K562 (cell line): ENCODE measurements around the gene CHN1. TPM values are rescaled to one million over a fixed set of nuclear protein-coding genes. Genes with fewer than 3 reads are reported as not detected.

Source experiments
- ATAC-seq: fragments of 200-7000 bp; cut with Tn5 transposase; 3 replicates; pipeline ENCODE4 v1.9.1; 2020; ENCODE audit warnings: moderate library complexity
- BruUV-seq: library from RNA; stranded (reverse); fragments of 400-500 nt; replicated peaks from 2 replicates; lab custom pipeline; 2021; lab: Mats Ljungman, UMichigan
- CTCF ChIA-PET: fragments of 300-600 bp; formaldehyde crosslinking; extraction: SDS; loops from one replicate; lab custom pipeline; 2021; ENCODE audit warnings: low intra/inter-chr PET ratio; lab: Yijun Ruan, JAX
- POLR2A ChIA-PET: fragments of 300-600, 350-650 bp; sonication (Branson Sonifier 250); formaldehyde crosslinking; extraction: SDS; loops from one replicate; lab custom pipeline; 2021; ENCODE audit warnings: antibody characterized with exemption, inconsistent platforms; lab: Yijun Ruan, JAX
- DNase-seq, 4 experiments: peaks; one replicate each; pipeline versions ENCODE4 v3.0.0 to v3.0.0-alpha.2; 2011 to 2018; ENCODE audit warnings: low spot score in 3 of 4, mixed read lengths in 3 of 4; ENCODE audit errors: extremely low read depth in 1 of 4
- FAIRE-seq: peaks from 2 replicates; lab custom pipeline; 2011; peaks lifted over from hg19 to GRCh38; lab: Jason Lieb, UNC
- H2AFZ ChIP-seq: 2 replicates; pipeline ENCODE4 v1.6.0; 2011; ENCODE audit warnings: low read depth, low read length, control low read depth, inconsistent platforms
- H3K27ac ChIP-seq: fragments of 200-600 bp; 3 replicates; pipeline ENCODE4 v1.8.0; 2011; ENCODE audit warnings: low read depth, mild to moderate bottlenecking, control low read depth, inconsistent platforms, low read length, moderate library complexity, mixed read lengths; ENCODE audit errors: extremely low read depth
- H3K27me3 ChIP-seq, 2 experiments: fragments of 300-600 bp in 1 of 2; 2 replicates in 1 of 2; 3 replicates in 1 of 2; pipeline versions ENCODE4 v1.6.0 to v1.8.0; 2011; ENCODE audit warnings: inconsistent platforms in 2 of 2, low read length in 2 of 2, mild to moderate bottlenecking in 1 of 2, mixed read lengths in 1 of 2, moderate library complexity in 1 of 2; ENCODE audit not compliant: control insufficient read depth in 2 of 2, insufficient read depth in 2 of 2
- H3K36me3 ChIP-seq: fragments of 300-600 bp; 3 replicates; pipeline ENCODE4 v1.8.0; 2011; ENCODE audit warnings: mild to moderate bottlenecking, low read length, inconsistent platforms; ENCODE audit not compliant: control insufficient read depth, insufficient read depth
- H3K4me1 ChIP-seq, 2 experiments: fragments of 200-600 bp in 1 of 2; replicated peaks in 1 of 2; 2 replicates in 1 of 2; 3 replicates in 1 of 2; pipeline versions ENCODE4 v1.5.1 to v1.8.0; 2011; ENCODE audit warnings: inconsistent platforms in 2 of 2, low read length in 2 of 2, mild to moderate bottlenecking in 1 of 2, mixed read lengths in 1 of 2, moderate library complexity in 1 of 2; ENCODE audit not compliant: control insufficient read depth in 2 of 2, insufficient read depth in 2 of 2
- H3K4me2 ChIP-seq: 2 replicates; pipeline ENCODE4 v1.6.1; 2011; ENCODE audit warnings: low read length, control low read depth, inconsistent platforms, mixed read lengths; ENCODE audit not compliant: insufficient read depth
- H3K4me3 ChIP-seq: fragments of 200-600 bp; sonication (generic), shearing (Covaris generic); 2 replicates; pipeline ENCODE4 v1.5.1; 2016; ENCODE audit warnings: control low read depth, inconsistent platforms
- H3K79me2 ChIP-seq: fragments of 200-600 bp; 3 replicates; pipeline ENCODE4 v1.8.0; 2011; ENCODE audit warnings: low read length, inconsistent platforms; ENCODE audit not compliant: control insufficient read depth, insufficient read depth
- H3K9ac ChIP-seq, 2 experiments: 2 replicates each; pipeline versions ENCODE4 v1.6.0 to v1.6.1; 2011; ENCODE audit warnings: low read depth in 2 of 2, low read length in 2 of 2, control low read depth in 1 of 2, inconsistent platforms in 1 of 2, mild to moderate bottlenecking in 1 of 2, mixed read lengths in 1 of 2; ENCODE audit not compliant: insufficient read depth in 1 of 2
- H3K9me1 ChIP-seq: one replicate; pipeline ENCODE4 v1.6.0; 2011; ENCODE audit warnings: inconsistent platforms, mild to moderate bottlenecking, low read length, moderate library complexity; ENCODE audit not compliant: control insufficient read depth, insufficient read depth
- H3K9me3 ChIP-seq: replicated peaks from 2 replicates; pipeline ENCODE4 v1.5.1; 2011; ENCODE audit warnings: low read depth, low read length, inconsistent platforms; ENCODE audit not compliant: control insufficient read depth, insufficient read depth
- H4K20me1 ChIP-seq: replicated peaks from 2 replicates; pipeline ENCODE4 v1.6.1; 2011; ENCODE audit warnings: low read length, inconsistent platforms, mixed read lengths; ENCODE audit not compliant: control insufficient read depth, insufficient read depth
- CREBBP ChIP-seq: IDR thresholded peaks from one replicate; pipeline ENCODE4 v1.6.1; 2012; ENCODE audit warnings: low read depth, mild to moderate bottlenecking, control low read depth, inconsistent platforms, low read length
- EGR1 ChIP-seq: fragments of 450-650 bp; conservative IDR thresholded peaks from 2 replicates; pipeline ENCODE4 v1.6.1; 2017; ENCODE audit warnings: mild to moderate bottlenecking
- HDAC8 ChIP-seq: fragments of 450-650 bp; IDR thresholded peaks from 2 replicates; pipeline ENCODE4 v1.6.1; 2016; ENCODE audit warnings: mild to moderate bottlenecking, missing genetic modification characterization, moderate library complexity, missing compliant biosample characterization
- LEF1 ChIP-seq: fragments of 450-650 bp; IDR thresholded peaks from 2 replicates; pipeline ENCODE4 v1.6.1; 2016; ENCODE audit warnings: mild to moderate bottlenecking
- MBD2 ChIP-seq: sonication (generic); IDR thresholded peaks from 2 replicates; pipeline ENCODE4 v1.6.1; 2016; ENCODE audit warnings: low read depth, borderline replicate concordance
- NELFE ChIP-seq: IDR thresholded peaks from 2 replicates; pipeline ENCODE4 v1.6.1; 2011; ENCODE audit warnings: mild to moderate bottlenecking; ENCODE audit not compliant: insufficient read depth, insufficient read length
- XRCC4 ChIP-seq: IDR thresholded peaks from one replicate; pipeline ENCODE4 v1.6.1; 2011; ENCODE audit not compliant: insufficient read depth, insufficient read length; ENCODE audit errors: extremely low read depth
- ZNF134 ChIP-seq: fragments of 250-450 bp; sonication (Bioruptor Pico); conservative IDR thresholded peaks from 2 replicates; pipeline ENCODE4 v1.4.0; 2020
- ZNF140 ChIP-seq: fragments of 250-450 bp; sonication (Bioruptor Pico); IDR thresholded peaks from 2 replicates; pipeline ENCODE4 v1.8.0; 2021; ENCODE audit warnings: moderate library complexity, mild to moderate bottlenecking, inconsistent platforms
- ZNF408 ChIP-seq: fragments of 250-450 bp; sonication (Bioruptor Pico); IDR thresholded peaks from 2 replicates; pipeline ENCODE4 v1.4.0; 2020; ENCODE audit warnings: low read depth, mild to moderate bottlenecking, moderate library complexity
- WGBS: fragments of 100-300 bp; shearing (Covaris generic); methylation state at CpG from one replicate; pipeline ENCODE4 v1.1.6; 2016; ENCODE audit warnings: low coverage, mixed read lengths; ENCODE audit not compliant: insufficient coverage; ENCODE audit errors: missing lambda C conversion rate; 5-methylcytosine and 5-hydroxymethylcytosine counted together
- in situ Hi-C: fragments of 300-500 bp; cut with MboI; formaldehyde crosslinking; loops from 4 replicates; pipeline ENCODE4 v1.15.0; 2018; ENCODE audit warnings: inconsistent platforms, mixed read lengths
- intact Hi-C: fragments of 100-400 bp; cut with micrococcal nuclease; formaldehyde crosslinking; loops from 2 replicates; pipeline ENCODE4 v1.14.2; 2022
- polyA plus RNA-seq, 8 experiments: library from polyadenylated mRNA; depleted of rRNA in 4 of 8; stranded (reverse) in 5 of 8; unstranded in 3 of 8; fragments of >200 nt; fragmentation: Nextera tagmentation in 2 of 8; fragmentation: Illumina TruSeq in 1 of 8; extraction: Ambion mirVana in 2 of 8; extraction: Trizol in 1 of 8; gene quantifications; 2 replicates each; pipeline versions ENCODE4 v1.2.1 to v1.2.3, GENCODE V29; 2011 to 2014; ENCODE audit warnings: inconsistent platforms in 1 of 8, missing spikeins in 1 of 8
- total RNA-seq, 7 experiments: library from RNA; depleted of rRNA in 6 of 7; stranded (reverse); fragments of >200 nt in 6 of 7; fragmentation: Illumina TruSeq in 2 of 7; extraction: Trizol in 2 of 7; gene quantifications; 2 replicates each; pipeline versions ENCODE4 v1.2.1 to v1.2.3, GENCODE V29; 2011 to 2021; ENCODE audit warnings: low replicate concordance in 1 of 7
- TF ChIP-seq, protein P1 (sequence below): sonication (generic); formaldehyde crosslinking; IDR thresholded peaks from 2 replicates; pipeline ENCODE4 v1.8.1; 2023; ENCODE audit warnings: mild to moderate bottlenecking, missing genetic modification reagents, moderate library complexity
- TF ChIP-seq, protein P2 (sequence below): fragments of 450-650 bp; formaldehyde crosslinking; IDR thresholded peaks from 2 replicates; pipeline ENCODE4 v1.4.0; 2020; ENCODE audit warnings: mild to moderate bottlenecking

The CHN1 gene
- total and polyA plus RNA-seq, 9 of the 15 experiments (the other 6 are each of a cell fraction or from before 2014, with no cell fraction given) = 0.17 to 2.0 (median 0.87) TPM

DNA sequence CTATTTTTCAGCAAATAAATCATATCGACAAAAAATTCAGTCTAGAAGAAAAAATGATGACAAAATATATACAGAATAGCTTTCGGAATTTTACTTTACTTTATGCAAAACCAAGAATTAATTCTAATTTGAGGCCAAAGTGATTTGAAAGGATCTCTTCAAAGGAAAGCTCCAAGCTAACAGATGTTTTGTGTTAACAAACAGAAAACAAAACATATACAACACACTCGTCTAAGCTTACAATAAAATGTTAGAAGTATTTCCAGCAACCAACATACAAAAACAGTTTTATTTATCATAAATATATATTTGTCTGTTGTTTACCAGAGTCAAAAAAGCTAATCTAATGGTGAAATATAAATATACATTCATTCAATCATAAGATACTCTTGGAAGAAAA is 122.8 kb downstream of the CHN1 start:
- Histone ChIP-seq H3K27ac (no peak overlapping the region), H3K9me1 (no peaks in the 10 kb centered on the region), H3K9me3 (no peaks in the 10 kb centered on the region), H2AFZ (no peak overlapping the region), H3K9ac (no peak overlapping the region), H4K20me1 (no peaks in the 10 kb centered on the region), H3K79me2 (no peaks in the 10 kb centered on the region), H3K36me3 (no peaks in the 10 kb centered on the region), H3K27me3 (peaks cover 0 to 12% of the 10 kb centered on the region in 2 experiments; a peak in 2 of 5 replicates), H3K4me3 (no peak overlapping the region), H3K4me1 (no peaks in the 10 kb centered on the region), H3K4me2 (no peak overlapping the region)
- TF ChIP-seq, protein P1, sequence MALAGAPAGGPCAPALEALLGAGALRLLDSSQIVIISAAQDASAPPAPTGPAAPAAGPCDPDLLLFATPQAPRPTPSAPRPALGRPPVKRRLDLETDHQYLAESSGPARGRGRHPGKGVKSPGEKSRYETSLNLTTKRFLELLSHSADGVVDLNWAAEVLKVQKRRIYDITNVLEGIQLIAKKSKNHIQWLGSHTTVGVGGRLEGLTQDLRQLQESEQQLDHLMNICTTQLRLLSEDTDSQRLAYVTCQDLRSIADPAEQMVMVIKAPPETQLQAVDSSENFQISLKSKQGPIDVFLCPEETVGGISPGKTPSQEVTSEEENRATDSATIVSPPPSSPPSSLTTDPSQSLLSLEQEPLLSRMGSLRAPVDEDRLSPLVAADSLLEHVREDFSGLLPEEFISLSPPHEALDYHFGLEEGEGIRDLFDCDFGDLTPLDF (CRISPR knock-in tag) = no peak
- TF ChIP-seq LEF1 (no peak), CREBBP (no peak), EGR1 (no peak), ZNF134 (no peak), ZNF140 (CRISPR knock-in tag) (no peak), XRCC4 (no peak), HDAC8 (tag) (no peak), NELFE (no peak), ZNF408 (CRISPR knock-in tag) (no peak), MBD2 (no peak)
- TF ChIP-seq, protein P2, sequence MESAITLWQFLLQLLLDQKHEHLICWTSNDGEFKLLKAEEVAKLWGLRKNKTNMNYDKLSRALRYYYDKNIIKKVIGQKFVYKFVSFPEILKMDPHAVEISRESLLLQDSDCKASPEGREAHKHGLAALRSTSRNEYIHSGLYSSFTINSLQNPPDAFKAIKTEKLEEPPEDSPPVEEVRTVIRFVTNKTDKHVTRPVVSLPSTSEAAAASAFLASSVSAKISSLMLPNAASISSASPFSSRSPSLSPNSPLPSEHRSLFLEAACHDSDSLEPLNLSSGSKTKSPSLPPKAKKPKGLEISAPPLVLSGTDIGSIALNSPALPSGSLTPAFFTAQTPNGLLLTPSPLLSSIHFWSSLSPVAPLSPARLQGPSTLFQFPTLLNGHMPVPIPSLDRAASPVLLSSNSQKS (CRISPR knock-in tag) = no peak
- BruUV-seq = no TSS peak
- ATAC-seq (no peak), FAIRE-seq (no peak), DNase-seq (no peak)
- ChIA-PET CTCF (no interaction called here), POLR2A (no interaction called here)
- 0% methylated on average over 3 of the region's 3 CpGs for WGBS
- intact Hi-C loops (no loop called here), in situ Hi-C loops (no loop called here)
